Measurements from ENCODE around the gene ARHGEF25. TPM values are rescaled to one million over a fixed set of nuclear protein-coding genes. Genes with fewer than 3 reads are reported as not detected.

ARHGEF25 gene
- total RNA-seq, 1 donor from 2014 or later: 80.2 TPM

DNA sequence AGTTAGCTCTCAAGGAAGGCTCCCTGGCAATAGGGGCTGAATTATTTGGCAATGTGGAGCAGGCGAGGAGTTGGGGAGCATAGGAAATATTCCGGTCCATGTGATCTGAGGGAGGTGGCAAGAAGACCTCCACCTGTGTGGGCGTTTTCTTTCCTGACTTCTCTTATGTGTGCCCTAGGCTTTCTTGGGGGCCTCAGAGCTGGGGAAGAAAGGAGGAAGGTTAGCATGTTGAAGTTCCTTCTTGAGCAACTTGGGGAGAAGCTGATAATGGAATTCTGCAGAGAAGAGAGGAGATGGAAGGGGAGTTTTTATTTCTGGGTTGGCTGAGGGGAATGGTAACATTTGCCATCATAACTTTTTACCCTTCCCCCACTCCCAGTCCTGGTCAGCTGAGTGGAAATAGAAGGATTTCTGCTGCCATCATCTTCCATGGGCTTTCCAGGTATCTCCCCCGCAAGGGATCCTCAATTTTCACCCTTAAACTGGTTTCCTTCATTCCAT is 5.4 kb upstream of the ARHGEF25 start:
- Mint-ChIP-seq H3K27me3 (ENCODE audit: unreplicated experiment) (peaks cover 17% of the 10 kb centered on the region), H3K27ac (ENCODE audit: unreplicated experiment) (peak overlapping the region; percentile 98), H3K4me1 (ENCODE audit: low read depth, unreplicated experiment) (peaks cover 44% of the 10 kb centered on the region), H3K4me3 (ENCODE audit: unreplicated experiment) (peak overlapping the region; percentile 84), H3K9me3 (ENCODE audit: unreplicated experiment) (peaks cover 24% of the 10 kb centered on the region), H3K36me3 (ENCODE audit: unreplicated experiment) (peaks cover 10% of the 10 kb centered on the region)
- DNase-seq: no peak
- TF ChIP-seq CTCF (IDR thresholded peaks at IDR 0.05; ENCODE audit: partially characterized antibody, unreplicated experiment): no peak

- no peak for TF ChIP-seq CTCF (IDR thresholded peaks at IDR 0.05; ENCODE audit: partially characterized antibody, unreplicated experiment)
- Mint-ChIP-seq H3K27me3 (ENCODE audit: unreplicated experiment) (peaks cover 16% of the 10 kb centered on the region), H3K4me3 (ENCODE audit: unreplicated experiment) (peak overlapping the region; percentile 84), H3K36me3 (ENCODE audit: unreplicated experiment) (peaks cover 10% of the 10 kb centered on the region), H3K4me1 (ENCODE audit: low read depth, unreplicated experiment) (peaks cover 44% of the 10 kb centered on the region), H3K27ac (ENCODE audit: unreplicated experiment) (peak overlapping the region; percentile 69), H3K9me3 (ENCODE audit: unreplicated experiment) (peaks cover 24% of the 10 kb centered on the region)
- no peak for DNase-seq
These were observed 4.8 kb upstream of the ARHGEF25 start for GRCh38 chr12:57606399-57606798.

- H3K4me3 Mint-ChIP-seq (ENCODE audit: unreplicated experiment): peak overlapping the region; percentile 84
These were observed 4.4 kb upstream of the ARHGEF25 start for GRCh38 chr12:57606821-57607220.

GRCh38 chr12:57607958-57608663 is 3.1 kb upstream of the ARHGEF25 start:
- TF ChIP-seq CTCF (IDR thresholded peaks at IDR 0.05; ENCODE audit: partially characterized antibody, unreplicated experiment): no peak
- Mint-ChIP-seq H3K4me1 (ENCODE audit: low read depth, unreplicated experiment) (peaks cover 44% of the 10 kb centered on the region), H3K27ac (ENCODE audit: unreplicated experiment) (no peak overlapping the region), H3K36me3 (ENCODE audit: unreplicated experiment) (peaks cover 2% of the 10 kb centered on the region), H3K9me3 (ENCODE audit: unreplicated experiment) (peaks cover 25% of the 10 kb centered on the region), H3K27me3 (ENCODE audit: unreplicated experiment) (peaks cover 18% of the 10 kb centered on the region), H3K4me3 (ENCODE audit: unreplicated experiment) (peak overlapping the region; percentile 33)
- no peak for DNase-seq

More at GRCh38 chr12:57606821-57607220, 4.4 kb upstream of the ARHGEF25 start:
- H3K9me3 Mint-ChIP-seq (ENCODE audit: unreplicated experiment): peaks cover 22% of the 10 kb centered on the region
- peak overlapping the region; percentile 69 for H3K27ac Mint-ChIP-seq (ENCODE audit: unreplicated experiment)
- DNase-seq: no peak
- TF ChIP-seq CTCF (IDR thresholded peaks at IDR 0.05; ENCODE audit: partially characterized antibody, unreplicated experiment): no peak
- H3K4me1 Mint-ChIP-seq (ENCODE audit: low read depth, unreplicated experiment): peaks cover 44% of the 10 kb centered on the region
- H3K36me3 Mint-ChIP-seq (ENCODE audit: unreplicated experiment): peaks cover 10% of the 10 kb centered on the region
- peaks cover 16% of the 10 kb centered on the region for H3K27me3 Mint-ChIP-seq (ENCODE audit: unreplicated experiment)

GRCh38 chr12:57609101-57609780 is 2.0 kb upstream of the ARHGEF25 start:
- peak overlapping the region; percentile 52 for H3K27ac Mint-ChIP-seq (ENCODE audit: unreplicated experiment)
- no peaks in the 10 kb centered on the region for H3K36me3 Mint-ChIP-seq (ENCODE audit: unreplicated experiment)
- H3K4me3 Mint-ChIP-seq (ENCODE audit: unreplicated experiment): peak overlapping the region; percentile 82
- no peak for TF ChIP-seq CTCF (IDR thresholded peaks at IDR 0.05; ENCODE audit: partially characterized antibody, unreplicated experiment)
- H3K27me3 Mint-ChIP-seq (ENCODE audit: unreplicated experiment): peaks cover 13% of the 10 kb centered on the region
- H3K4me1 Mint-ChIP-seq (ENCODE audit: low read depth, unreplicated experiment): peaks cover 43% of the 10 kb centered on the region
- peak; percentile 31 for DNase-seq
- peaks cover 22% of the 10 kb centered on the region for H3K9me3 Mint-ChIP-seq (ENCODE audit: unreplicated experiment)

All from glutamatergic neuron (in vitro differentiated cells).